Erythroblast (primary cell): ENCODE measurements around the gene PTPRN2.

Experiments
- GATA1 ChIP-seq: IDR thresholded peaks from 2 replicates; pipeline ENCODE4 v1.6.1; 2011; ENCODE audit warnings: low read depth, mild to moderate bottlenecking, control low read depth, low read length, moderate library complexity
- POLR2A ChIP-seq: IDR thresholded peaks from 2 replicates; pipeline ENCODE4 v1.6.1; 2011; ENCODE audit warnings: mild to moderate bottlenecking, low read length

- TF ChIP-seq POLR2A: no peak
- TF ChIP-seq GATA1: no peak
Measured at GRCh38 chr7:157500171-157500960, 1087.3 kb downstream of the PTPRN2 start.
